Loucy (cell line): ENCODE results near the gene RICTOR.

Experiments
- H2AFZ ChIP-seq: fragments of 200-600 bp; sonication (generic); 2 replicates; pipeline ENCODE4 v1.6.0; 2016; ENCODE audit warnings: antibody characterized with exemption, mild to moderate bottlenecking, low read length, moderate library complexity
- H3F3A ChIP-seq: fragments of 200-600 bp; 2 replicates; pipeline ENCODE4 v1.6.0; 2016; ENCODE audit warnings: antibody characterized with exemption, low read depth, mild to moderate bottlenecking
- H3K27me3 ChIP-seq: fragments of 200-600 bp; sonication (generic); 2 replicates; pipeline ENCODE4 v1.6.1; 2014; ENCODE audit warnings: low read length, mild to moderate bottlenecking; ENCODE audit not compliant: insufficient read depth, poor library complexity, severe bottlenecking
- H3K36me3 ChIP-seq: fragments of 200-600 bp; sonication (generic); 2 replicates; pipeline ENCODE4 v1.6.1; 2016; ENCODE audit warnings: low read length; ENCODE audit not compliant: insufficient read depth
- H3K4me1 ChIP-seq: fragments of 200-600 bp; sonication (generic); 2 replicates; pipeline ENCODE4 v1.5.1; 2014; ENCODE audit warnings: low read length, mild to moderate bottlenecking; ENCODE audit not compliant: insufficient read depth, poor library complexity, severe bottlenecking
- H3K4me2 ChIP-seq: fragments of 200-600 bp; sonication (generic); 2 replicates; pipeline ENCODE4 v1.6.0; 2014; ENCODE audit warnings: antibody characterized with exemption, low read length, low read depth, mild to moderate bottlenecking; ENCODE audit not compliant: poor library complexity, severe bottlenecking
- H3K4me3 ChIP-seq: fragments of 200-600 bp; sonication (generic); 2 replicates; pipeline ENCODE4 v1.5.1; 2014; ENCODE audit warnings: low read length, mild to moderate bottlenecking, mixed read lengths; ENCODE audit not compliant: poor library complexity, severe bottlenecking
- H3K79me2 ChIP-seq: fragments of 200-600 bp; sonication (generic); 2 replicates; pipeline ENCODE4 v1.6.1; 2014; ENCODE audit warnings: low read length; ENCODE audit not compliant: insufficient read depth
- H3K9ac ChIP-seq: fragments of 200-600 bp; sonication (generic); 2 replicates; pipeline ENCODE4 v1.6.0; 2014; ENCODE audit warnings: mild to moderate bottlenecking, low read depth, low read length, moderate library complexity; ENCODE audit not compliant: poor library complexity, severe bottlenecking
- H3K9me2 ChIP-seq: fragments of 200-600 bp; sonication (generic); replicated peaks from 2 replicates; pipeline ENCODE4 v1.6.1; 2016; ENCODE audit warnings: low read depth, low read length, mixed read lengths
- H3K9me3 ChIP-seq: fragments of 200-600 bp; sonication (generic); 2 replicates; pipeline ENCODE4 v1.6.1; 2014; ENCODE audit warnings: mild to moderate bottlenecking, antibody characterized with exemption, low read length, low read depth; ENCODE audit not compliant: insufficient read depth
- H4K20me1 ChIP-seq: fragments of 200-600 bp; sonication (generic); 2 replicates; pipeline ENCODE4 v1.6.0; 2014; ENCODE audit warnings: antibody characterized with exemption, low read length, mild to moderate bottlenecking; ENCODE audit not compliant: insufficient read depth, poor library complexity, severe bottlenecking
- EZH2phosphoT487 ChIP-seq: fragments of 200-600 bp; IDR thresholded peaks from 2 replicates; pipeline ENCODE4 v1.6.1; 2018; ENCODE audit warnings: antibody characterized with exemption, mild to moderate bottlenecking, moderate library complexity, borderline replicate concordance
- TF ChIP-seq, protein P1 (sequence below): fragments of 200-600 bp; sonication (generic); conservative IDR thresholded peaks from 2 replicates; pipeline ENCODE4 v1.5.1; 2014; ENCODE audit warnings: mild to moderate bottlenecking, antibody characterized with exemption, low read length

RICTOR gene

DNA sequence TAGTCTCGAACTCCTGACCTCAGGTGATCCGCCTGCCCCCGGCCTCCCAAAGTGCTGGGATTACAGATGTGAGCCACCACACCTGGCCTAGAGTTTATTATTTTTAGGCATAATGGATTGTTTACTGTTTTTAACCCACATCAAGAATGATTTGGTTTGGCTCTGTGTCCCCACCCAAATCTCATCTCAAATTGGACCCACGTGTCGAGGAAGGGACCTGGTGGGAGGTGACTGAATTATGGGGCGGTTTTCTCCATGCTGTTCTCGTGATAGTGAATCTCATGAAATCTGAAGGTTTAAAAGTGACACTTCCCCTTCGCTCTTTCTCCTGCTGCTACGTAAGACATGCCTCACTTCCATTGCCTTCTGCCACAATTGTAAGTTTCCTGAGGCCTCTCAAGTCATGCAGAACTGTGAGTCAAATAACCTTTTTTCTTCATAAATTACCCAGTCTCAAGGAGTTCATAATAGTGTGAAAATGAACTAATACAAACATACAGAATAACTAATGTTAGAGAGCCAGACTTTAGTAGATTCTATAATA is 88.2 kb downstream of the RICTOR start:
- H3K79me2 ChIP-seq = no peaks in the 10 kb centered on the region
- no peaks in the 10 kb centered on the region for H3K9me2 ChIP-seq
- no peak overlapping the region for H3K4me3 ChIP-seq
- peaks cover 40% of the 10 kb centered on the region for H3K36me3 ChIP-seq
- no peak overlapping the region for H2AFZ ChIP-seq
- H3K27me3 ChIP-seq = no peaks in the 10 kb centered on the region
- no peaks in the 10 kb centered on the region for H3K4me1 ChIP-seq
- H3K9me3 ChIP-seq = no peaks in the 10 kb centered on the region
- H3K9ac ChIP-seq = no peak overlapping the region
- H4K20me1 ChIP-seq = peaks cover 3% of the 10 kb centered on the region
- TF ChIP-seq, protein P1, sequence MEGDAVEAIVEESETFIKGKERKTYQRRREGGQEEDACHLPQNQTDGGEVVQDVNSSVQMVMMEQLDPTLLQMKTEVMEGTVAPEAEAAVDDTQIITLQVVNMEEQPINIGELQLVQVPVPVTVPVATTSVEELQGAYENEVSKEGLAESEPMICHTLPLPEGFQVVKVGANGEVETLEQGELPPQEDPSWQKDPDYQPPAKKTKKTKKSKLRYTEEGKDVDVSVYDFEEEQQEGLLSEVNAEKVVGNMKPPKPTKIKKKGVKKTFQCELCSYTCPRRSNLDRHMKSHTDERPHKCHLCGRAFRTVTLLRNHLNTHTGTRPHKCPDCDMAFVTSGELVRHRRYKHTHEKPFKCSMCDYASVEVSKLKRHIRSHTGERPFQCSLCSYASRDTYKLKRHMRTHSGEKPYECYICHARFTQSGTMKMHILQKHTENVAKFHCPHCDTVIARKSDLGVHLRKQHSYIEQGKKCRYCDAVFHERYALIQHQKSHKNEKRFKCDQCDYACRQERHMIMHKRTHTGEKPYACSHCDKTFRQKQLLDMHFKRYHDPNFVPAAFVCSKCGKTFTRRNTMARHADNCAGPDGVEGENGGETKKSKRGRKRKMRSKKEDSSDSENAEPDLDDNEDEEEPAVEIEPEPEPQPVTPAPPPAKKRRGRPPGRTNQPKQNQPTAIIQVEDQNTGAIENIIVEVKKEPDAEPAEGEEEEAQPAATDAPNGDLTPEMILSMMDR = no peak
- no peak for TF ChIP-seq EZH2phosphoT487
- no peaks in the 10 kb centered on the region for H3F3A ChIP-seq
- H3K4me2 ChIP-seq = no peak overlapping the region

DNA sequence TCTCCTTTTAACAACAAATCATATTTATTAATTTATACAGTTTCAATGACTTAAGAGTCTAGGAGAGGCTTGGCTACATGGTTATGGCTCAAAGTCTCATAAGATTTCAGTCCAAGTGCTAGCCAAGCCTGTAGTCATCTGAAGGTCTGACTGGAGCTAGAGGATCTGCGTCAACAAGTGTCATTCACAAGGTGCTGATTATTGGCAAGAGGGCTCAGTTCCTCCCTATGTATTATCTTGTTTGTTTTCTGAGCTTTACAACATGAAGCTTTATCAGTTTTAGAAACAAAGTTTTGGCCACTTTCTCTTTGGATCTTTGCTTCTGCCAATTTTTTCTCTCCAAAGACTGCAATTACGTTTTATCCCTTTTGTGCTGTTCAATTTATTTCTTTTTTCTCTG is 94.7 kb downstream of the RICTOR start:
- Histone ChIP-seq H2AFZ (no peak overlapping the region), H3K9me3 (no peaks in the 10 kb centered on the region), H3K4me3 (no peak overlapping the region), H3K27me3 (no peaks in the 10 kb centered on the region), H3K9me2 (no peaks in the 10 kb centered on the region), H3F3A (no peaks in the 10 kb centered on the region), H4K20me1 (peaks cover 3% of the 10 kb centered on the region), H3K9ac (no peak overlapping the region), H3K4me1 (no peaks in the 10 kb centered on the region), H3K79me2 (no peaks in the 10 kb centered on the region), H3K36me3 (peaks cover 44% of the 10 kb centered on the region), H3K4me2 (no peak overlapping the region)
- no peak for TF ChIP-seq EZH2phosphoT487
- TF ChIP-seq, protein P1 = no peak

DNA sequence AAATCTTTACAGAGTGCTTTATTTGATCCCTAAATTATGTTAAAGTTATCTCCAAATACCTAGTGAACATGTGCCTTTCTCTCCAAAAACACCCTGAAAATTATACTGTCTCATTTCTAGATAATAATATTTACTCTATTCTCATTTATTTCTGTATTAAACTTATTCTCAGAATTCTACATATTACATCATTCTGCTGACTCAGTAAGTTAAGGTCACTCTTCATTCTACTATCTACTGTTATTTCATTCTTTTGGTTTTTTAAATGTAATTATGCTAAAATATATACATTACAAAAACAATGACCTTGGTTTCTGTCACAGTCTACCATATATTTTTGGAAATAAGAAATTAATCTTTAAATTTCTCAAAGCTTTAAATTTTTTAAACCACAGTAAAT is 96.2 kb downstream of the RICTOR start:
- H3K4me3 ChIP-seq = no peak overlapping the region
- no peaks in the 10 kb centered on the region for H3K9me2 ChIP-seq
- H3K9me3 ChIP-seq = no peaks in the 10 kb centered on the region
- no peak for TF ChIP-seq EZH2phosphoT487
- TF ChIP-seq, protein P1 = no peak
- no peaks in the 10 kb centered on the region for H3F3A ChIP-seq
- no peaks in the 10 kb centered on the region for H3K27me3 ChIP-seq
- H2AFZ ChIP-seq = no peak overlapping the region
- no peak overlapping the region for H3K4me2 ChIP-seq
- H3K4me1 ChIP-seq = no peaks in the 10 kb centered on the region
- H4K20me1 ChIP-seq = no peaks in the 10 kb centered on the region
- H3K79me2 ChIP-seq = no peaks in the 10 kb centered on the region
- no peak overlapping the region for H3K9ac ChIP-seq
- peaks cover 55% of the 10 kb centered on the region for H3K36me3 ChIP-seq
